ENCODE measurements around the gene VPS26B. TPM values are rescaled to one million over a fixed set of nuclear protein-coding genes. Genes with fewer than 3 reads are reported as not detected.

The VPS26B gene
- total RNA-seq, 1 donor from 2014 or later = 50.4 TPM

GRCh38 chr11:134224710-134225664 lies 516 bp downstream of the VPS26B start:
- H3K27me3 Mint-ChIP-seq (ENCODE audit: low read depth) = no peaks in the 10 kb centered on the region
- H3K36me3 Mint-ChIP-seq (ENCODE audit: low read depth) = peaks cover 3% of the 10 kb centered on the region
- no peaks in the 10 kb centered on the region for H3K9me3 Mint-ChIP-seq (ENCODE audit: low read depth)
- peaks cover 52% of the 10 kb centered on the region for H3K4me1 Mint-ChIP-seq (ENCODE audit: low read depth)
- TF ChIP-seq CTCF (IDR thresholded peaks at IDR 0.05) = no peak
- peak overlapping the region; percentile 80 for H3K27ac Mint-ChIP-seq (ENCODE audit: unreplicated experiment)
- peak overlapping the region; percentile 93 for H3K4me3 Mint-ChIP-seq (ENCODE audit: unreplicated experiment)
- no peak for DNase-seq (ENCODE audit: low spot score)

GRCh38 chr11:134226806-134227325 lies 2.4 kb downstream of the VPS26B start:
- DNase-seq (ENCODE audit: low spot score) = no peak
- no peaks in the 10 kb centered on the region for H3K9me3 Mint-ChIP-seq (ENCODE audit: low read depth)
- H3K4me3 Mint-ChIP-seq (ENCODE audit: unreplicated experiment) = peak overlapping the region; percentile 38
- H3K27ac Mint-ChIP-seq (ENCODE audit: unreplicated experiment) = peak overlapping the region; percentile 45
- H3K4me1 Mint-ChIP-seq (ENCODE audit: low read depth) = peaks cover 53% of the 10 kb centered on the region
- TF ChIP-seq CTCF (IDR thresholded peaks at IDR 0.05) = no peak
- peaks cover 3% of the 10 kb centered on the region for H3K36me3 Mint-ChIP-seq (ENCODE audit: low read depth)
- no peaks in the 10 kb centered on the region for H3K27me3 Mint-ChIP-seq (ENCODE audit: low read depth)

DNA sequence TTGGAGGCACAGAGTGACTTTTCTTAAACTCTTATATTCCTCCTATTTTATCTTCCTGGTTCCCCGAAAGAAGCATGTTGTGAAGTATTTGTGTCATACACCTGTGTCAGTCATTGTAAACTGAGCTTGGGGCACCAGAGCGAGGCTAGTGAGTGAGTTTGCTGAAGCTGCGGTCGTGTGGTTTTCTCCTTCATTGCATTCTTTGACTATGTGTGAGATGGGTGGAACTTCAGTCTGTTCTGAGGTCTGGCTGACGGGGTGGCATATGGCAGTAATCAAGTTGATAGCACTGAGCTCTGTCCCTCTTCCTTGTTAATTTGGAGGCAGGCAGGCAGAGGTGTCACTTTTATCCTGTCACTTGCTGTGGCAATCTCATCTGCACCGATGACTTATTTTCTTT lies 4.2 kb downstream of the VPS26B start:
- Mint-ChIP-seq H3K27ac (ENCODE audit: unreplicated experiment) (no peak overlapping the region), H3K4me1 (ENCODE audit: low read depth) (peaks cover 40% of the 10 kb centered on the region), H3K27me3 (ENCODE audit: low read depth) (no peaks in the 10 kb centered on the region), H3K4me3 (ENCODE audit: unreplicated experiment) (no peak overlapping the region), H3K36me3 (ENCODE audit: low read depth) (peaks cover 3% of the 10 kb centered on the region), H3K9me3 (ENCODE audit: low read depth) (no peaks in the 10 kb centered on the region)
- no peak for TF ChIP-seq CTCF (IDR thresholded peaks at IDR 0.05)
- no peak for DNase-seq (ENCODE audit: low spot score)

DNA sequence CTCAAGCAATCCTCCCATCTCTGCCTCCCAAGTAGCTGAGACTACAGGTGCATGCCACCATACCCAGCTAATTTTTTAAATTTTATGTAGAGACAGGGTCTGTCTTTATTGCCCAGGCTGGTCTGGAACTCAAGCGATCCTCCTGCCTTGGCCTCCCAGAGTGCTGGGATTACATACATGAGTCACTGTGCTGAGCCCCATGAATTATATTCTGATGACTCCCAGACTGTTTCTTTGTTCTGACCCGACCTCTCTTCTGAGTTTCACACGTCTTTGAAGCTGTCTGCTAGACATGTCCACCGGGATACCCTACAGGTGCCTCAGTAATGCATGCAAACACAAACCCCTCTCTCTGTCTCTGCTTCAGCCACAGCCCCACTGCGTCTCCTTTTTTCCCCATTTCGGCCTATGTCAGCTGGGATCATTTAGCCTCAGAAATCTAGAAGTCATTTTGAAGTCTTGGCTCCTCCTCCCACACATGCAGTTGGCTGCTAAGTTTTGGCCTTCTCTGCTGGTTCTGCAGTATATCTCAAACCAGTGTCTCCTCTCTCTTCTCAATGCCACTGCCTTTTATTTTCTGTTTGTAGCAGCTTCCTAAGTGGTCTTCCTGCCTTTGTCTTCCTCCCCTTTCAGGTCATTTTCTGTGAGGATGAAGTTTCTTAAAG lies 4.8 kb downstream of the VPS26B start:
- no peak overlapping the region for H3K4me3 Mint-ChIP-seq (ENCODE audit: unreplicated experiment)
- peaks cover 3% of the 10 kb centered on the region for H3K36me3 Mint-ChIP-seq (ENCODE audit: low read depth)
- H3K27ac Mint-ChIP-seq (ENCODE audit: unreplicated experiment) = peak overlapping the region; percentile 51
- H3K27me3 Mint-ChIP-seq (ENCODE audit: low read depth) = no peaks in the 10 kb centered on the region
- H3K9me3 Mint-ChIP-seq (ENCODE audit: low read depth) = no peaks in the 10 kb centered on the region
- H3K4me1 Mint-ChIP-seq (ENCODE audit: low read depth) = peaks cover 43% of the 10 kb centered on the region
- no peak for TF ChIP-seq CTCF (IDR thresholded peaks at IDR 0.05)
- no peak for DNase-seq (ENCODE audit: low spot score)

DNA sequence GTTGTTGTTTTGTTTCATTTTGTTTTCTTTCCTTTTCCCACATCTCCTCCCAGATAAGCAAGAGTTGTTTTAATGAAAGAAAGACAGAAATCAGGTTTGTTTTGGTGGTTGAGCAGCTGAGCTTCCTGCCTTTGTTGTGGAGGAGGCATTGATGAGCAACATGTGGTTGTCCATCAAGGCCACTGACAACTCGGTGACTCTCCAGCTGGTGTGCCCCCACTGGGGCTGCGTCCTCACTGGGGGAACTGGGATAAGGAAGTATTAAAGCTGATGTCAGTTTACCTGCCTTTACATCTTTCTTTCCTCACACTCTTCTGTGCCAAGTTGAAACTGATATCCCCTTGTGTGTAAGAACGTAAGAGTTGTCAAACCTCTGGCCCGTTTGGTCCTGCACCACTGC lies 5.9 kb downstream of the VPS26B start:
- TF ChIP-seq CTCF (IDR thresholded peaks at IDR 0.05) = no peak
- Mint-ChIP-seq H3K27ac (ENCODE audit: unreplicated experiment) (no peak overlapping the region), H3K36me3 (ENCODE audit: low read depth) (peaks cover 6% of the 10 kb centered on the region), H3K9me3 (ENCODE audit: low read depth) (no peaks in the 10 kb centered on the region), H3K4me3 (ENCODE audit: unreplicated experiment) (no peak overlapping the region), H3K27me3 (ENCODE audit: low read depth) (no peaks in the 10 kb centered on the region), H3K4me1 (ENCODE audit: low read depth) (peaks cover 43% of the 10 kb centered on the region)
- DNase-seq (ENCODE audit: low spot score) = no peak
